GM19025 (cell line): ENCODE results near the gene SNHG17.
"Not testable (repeated sequence)": the region's sequence is repeated elsewhere in the genome, so short reads cannot be mapped to it uniquely, and the experiment has no call there.

ENCODE experiments used
- ATAC-seq: cut with Tn5 transposase; IDR thresholded peaks from one replicate; pipeline ENCODE4 v1.9.1; 2021; ENCODE audit warnings: mild to moderate bottlenecking, low read depth, moderate library complexity; ENCODE audit not compliant: unreplicated experiment

Gene SNHG17

DNA sequence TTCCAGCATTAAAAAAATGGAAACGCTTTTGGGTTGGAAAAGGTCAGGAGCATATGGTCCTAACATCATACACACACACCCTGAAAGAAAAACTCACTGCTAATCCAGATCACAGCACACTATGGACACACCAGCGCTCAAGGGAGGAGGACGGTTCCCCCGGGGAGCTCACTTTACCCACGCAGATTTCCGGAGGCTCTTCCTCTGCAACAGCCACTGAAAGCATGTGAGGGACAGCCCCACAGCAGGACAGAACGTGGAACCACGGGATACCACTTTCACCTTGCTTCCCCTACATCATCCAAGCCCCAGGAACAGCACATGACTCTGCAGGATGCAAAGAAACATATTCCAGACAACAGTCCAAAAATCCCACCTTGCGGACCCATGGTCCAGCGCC lies 13.2 kb downstream of the SNHG17 start:
- ATAC-seq, result no peak

DNA sequence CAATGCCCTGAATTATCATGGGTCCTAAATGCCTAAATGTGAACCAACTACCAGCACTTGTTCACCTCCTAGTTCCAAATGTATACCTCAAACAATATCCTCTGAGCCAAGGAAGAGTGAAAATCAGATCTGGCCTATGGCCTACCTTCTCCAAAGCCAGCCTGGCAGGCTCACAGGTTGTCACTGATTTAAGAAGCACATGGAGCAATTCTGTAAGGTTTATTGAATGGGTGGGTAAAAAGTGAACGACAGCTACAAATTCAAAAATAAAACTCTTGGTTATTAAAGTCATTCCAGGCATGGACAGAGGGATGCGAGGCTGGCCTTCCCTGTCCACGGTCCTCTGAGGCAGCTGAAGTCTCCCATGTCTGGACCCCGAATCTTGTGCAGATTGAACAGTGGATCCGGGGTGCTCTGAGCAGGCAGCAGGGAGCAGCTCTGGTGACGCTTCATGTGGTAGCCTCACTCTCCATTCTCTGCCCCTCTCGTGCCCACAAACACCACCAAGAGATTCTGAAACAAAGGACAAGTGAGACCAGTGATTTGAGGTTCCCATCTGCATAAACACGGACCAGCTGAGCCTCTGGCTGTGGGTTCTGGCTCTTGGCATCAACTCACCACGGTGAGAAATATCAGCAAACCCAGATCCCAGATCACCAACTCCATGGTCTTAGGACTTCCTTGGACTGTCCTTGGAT lies 14.6 kb downstream of the SNHG17 start:
- ATAC-seq, result no peak

DNA sequence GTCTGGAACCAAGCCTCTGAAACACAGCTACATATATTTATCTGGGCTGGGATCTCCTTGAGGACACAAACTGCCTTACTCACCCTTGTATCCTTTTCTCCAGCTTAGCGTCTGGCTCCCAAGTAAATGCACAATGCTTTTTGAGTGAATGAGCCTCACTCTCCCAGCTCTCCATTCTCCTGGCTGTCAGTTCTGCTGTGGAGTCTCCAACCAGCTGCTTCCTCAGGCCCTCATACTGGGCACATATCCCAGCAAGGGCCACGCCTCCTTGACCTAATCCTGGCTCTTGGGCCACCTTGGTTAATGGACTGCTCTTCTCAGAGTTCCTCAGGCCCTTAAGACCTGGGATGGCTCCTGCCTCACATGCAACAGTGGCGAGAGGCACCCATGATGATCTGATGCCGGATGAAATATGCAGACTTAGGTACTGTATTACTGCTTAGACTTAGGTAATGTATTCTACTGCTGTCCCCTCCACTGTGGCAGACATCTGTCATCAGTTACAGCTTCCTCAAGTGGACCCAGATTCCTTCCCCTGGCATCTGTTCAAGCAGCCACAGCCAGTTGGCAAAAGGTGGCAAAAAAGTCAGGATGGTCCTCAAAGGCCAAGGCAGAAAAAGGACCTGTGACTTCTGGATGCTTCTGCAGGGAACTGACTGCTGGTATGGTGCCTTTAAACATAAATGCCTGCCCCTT lies 16.5 kb downstream of the SNHG17 start:
- ATAC-seq, result no peak

DNA sequence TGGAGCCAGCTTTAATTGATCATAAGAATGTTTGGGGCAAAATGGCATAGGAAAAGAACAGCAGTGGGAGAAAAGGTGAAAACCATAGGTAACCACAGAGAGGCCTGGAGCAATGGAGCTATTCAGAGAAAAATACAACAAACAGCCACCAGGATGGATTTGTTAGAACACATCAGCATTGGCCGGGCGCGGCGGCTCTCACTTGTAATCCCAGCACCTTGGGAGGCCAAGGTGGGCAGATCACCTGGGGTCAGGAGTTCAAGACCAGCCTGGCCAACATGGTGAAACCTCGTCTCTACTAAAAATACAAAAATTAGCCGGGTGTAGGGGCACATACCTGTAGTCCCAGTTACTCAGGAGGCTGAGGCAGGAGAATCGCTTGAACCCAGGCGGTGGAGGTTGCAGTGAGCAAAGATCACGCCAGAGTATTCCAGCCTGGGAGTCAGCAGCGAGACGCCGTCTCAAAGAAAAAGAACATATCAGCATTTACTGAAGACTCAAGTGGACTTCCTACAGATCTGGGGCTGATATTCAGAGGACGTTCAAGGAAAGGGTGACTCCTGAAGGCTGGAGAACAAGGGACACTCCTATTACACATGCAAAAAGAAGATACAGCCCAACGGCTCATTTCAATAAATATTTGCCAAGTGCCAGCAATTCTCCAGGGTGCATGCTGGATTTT lies 20.2 kb downstream of the SNHG17 start:
- ATAC-seq, result no peak

DNA sequence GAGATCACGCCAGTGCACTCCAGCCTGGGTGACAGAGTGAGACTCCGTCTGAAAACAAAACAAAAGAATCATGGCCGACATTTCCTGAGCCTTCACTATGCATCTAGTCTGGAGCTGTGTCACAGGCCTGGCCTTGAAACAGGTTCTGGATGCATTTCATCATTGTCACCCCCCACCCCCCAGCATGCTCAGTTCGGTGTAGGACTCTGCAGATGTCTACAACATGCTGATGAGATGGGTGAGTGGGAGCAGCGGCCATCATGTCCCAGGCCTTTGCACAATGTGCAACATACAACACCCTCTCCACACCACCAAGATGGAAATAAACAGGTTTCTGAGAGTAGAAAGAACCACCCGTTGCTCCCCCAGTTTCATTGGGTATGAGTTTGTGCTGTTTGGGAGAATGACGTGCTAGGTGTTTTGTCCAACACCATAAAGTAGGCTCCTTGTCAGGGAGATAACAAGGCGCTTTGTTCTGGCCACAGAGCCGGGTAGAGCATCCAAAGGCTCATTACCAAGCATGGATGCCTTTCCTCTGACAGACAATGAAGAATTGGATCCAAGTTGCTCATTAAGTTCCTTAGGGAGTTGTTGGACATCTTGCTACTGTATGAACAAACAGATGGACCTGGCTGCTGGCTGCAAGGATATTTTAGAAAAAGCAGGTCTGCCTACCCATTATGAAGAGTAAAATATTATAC lies 22.1 kb downstream of the SNHG17 start:
- ATAC-seq, result no peak

DNA sequence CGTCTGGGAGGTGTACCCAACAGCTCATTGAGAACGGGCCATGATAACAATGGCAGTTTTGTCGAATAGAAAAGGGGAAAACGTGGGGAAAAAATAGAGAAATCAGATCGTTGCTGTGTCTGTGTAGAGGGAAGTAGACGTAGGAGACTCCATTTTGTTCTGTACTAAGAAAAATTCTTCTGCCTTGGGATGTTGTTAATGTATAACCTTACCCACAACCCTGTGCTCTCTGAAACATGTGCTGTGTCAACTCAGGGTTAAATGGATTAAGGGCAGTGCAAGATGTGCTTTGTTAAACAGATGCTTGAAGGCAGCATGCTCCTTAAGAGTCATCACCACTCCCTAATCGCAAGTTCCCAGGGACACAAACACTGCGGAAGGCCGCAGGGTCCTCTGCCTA lies 27.3 kb downstream of the SNHG17 start:
- not testable (repeated sequence) for ATAC-seq

DNA sequence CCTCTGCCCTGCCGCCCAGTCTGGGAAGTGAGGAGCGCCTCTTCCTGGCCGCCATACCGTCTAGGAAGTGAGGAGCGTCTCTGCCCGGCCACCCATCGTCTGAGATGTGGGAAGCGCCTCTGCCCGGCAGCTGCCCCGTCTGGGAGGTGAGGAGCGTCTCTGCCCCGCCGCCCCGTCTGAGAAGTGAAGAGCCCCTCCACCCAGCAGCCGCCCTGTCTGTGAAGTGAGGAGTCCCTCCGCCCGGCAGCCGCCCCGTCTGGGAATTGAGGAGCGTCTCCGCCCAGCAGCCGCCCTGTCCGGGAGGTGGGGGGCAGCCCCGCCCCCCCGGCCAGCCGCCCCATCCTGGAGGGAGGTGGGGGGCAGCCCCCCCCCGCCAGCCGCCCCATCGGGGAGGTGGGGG lies 27.8 kb downstream of the SNHG17 start:
- no peak for ATAC-seq

DNA sequence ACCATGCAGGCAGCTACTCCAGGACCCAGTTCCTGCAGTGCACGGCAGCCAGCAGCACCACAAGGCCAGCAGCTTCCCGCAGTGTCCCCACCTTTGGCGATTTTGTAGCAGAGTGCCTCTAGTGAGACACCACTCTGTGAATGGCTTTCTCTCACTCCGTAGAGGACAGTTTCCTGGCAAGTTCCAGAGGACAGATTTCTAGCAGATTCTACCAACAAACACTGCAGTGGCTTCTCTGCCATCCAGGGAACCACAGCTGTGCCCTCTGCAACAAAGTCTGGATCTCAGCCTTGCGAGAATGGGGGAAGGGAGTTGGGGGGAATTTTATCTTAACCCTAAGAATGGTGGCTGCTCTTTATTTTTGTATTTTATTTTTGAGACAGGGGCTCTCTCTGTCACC lies 28.7 kb downstream of the SNHG17 start:
- no peak for ATAC-seq

DNA sequence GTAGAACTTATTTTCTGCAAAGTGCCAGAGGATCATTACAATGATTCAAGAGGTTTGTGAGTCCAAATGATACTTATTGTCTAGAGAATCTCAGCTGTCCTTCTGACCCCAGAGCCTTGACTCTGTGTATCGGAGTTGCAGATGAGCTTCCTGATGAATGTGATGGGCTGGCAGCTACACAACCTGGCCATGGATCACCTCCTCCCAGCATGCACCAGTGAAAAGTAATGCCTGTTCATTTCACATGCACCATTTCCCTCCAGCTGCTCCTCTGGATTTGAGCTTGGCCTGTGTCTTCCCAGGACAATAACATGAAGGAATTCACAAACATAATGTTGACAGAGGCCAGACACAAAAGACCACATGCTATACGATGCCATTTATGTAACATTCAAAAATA lies 30.0 kb downstream of the SNHG17 start:
- no peak for ATAC-seq

DNA sequence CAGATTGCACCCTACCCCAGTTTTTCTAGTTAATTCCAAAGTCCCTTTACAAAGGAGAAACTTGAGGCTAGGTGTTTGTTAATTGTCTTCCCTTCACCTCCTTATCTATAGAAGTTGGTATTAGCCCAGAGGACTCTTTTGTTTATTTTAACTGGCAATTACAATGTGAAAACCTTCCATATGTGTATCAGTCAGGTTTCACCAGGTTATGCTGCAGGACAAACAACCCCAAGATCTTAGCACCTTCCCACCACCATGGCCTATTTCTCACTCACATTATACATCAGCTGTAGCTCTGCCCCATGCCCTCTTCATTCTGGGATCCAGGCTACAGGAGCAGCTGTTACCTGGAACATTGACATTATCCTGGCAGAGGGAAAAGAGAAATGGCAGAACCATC lies 31.1 kb downstream of the SNHG17 start:
- no peak for ATAC-seq

DNA sequence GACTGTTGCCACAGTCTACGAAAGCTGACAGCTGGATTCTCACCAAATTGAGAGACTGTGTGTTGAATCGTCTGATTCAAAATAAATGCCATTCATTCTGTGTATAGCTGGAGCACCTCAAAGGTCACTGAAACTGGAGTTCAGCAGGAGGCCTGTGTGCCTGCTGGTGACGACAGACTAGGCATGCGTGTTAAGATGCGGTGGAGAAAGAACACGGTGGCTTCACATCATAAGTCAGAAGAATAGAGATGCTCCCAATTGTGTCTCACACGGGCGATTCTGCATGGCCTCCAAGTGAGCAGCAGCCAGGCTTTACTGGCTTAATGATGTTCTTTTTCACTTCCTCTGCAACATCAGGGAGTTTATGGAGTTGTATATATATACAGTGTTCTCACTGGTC lies 32.3 kb downstream of the SNHG17 start:
- ATAC-seq, result no peak

DNA sequence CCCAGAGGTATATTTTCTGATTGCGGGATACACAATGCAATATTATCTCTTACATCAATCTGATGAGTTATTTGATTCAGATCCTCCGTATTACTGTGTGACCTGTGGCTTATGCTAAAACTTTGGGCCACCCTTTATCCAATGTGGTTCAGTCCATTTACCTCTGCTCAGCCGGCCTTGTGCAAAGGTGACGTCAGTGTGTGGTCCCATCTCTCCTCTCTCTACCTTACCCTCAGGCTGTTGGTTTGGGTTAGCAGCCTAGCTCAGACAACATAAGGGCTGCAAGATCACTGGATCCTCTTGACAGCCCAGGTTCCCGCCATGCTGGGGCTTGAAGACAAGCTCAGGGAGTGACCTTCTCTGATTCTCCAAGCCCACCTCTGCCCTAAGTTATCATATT lies 33.0 kb downstream of the SNHG17 start:
- ATAC-seq, result no peak

DNA sequence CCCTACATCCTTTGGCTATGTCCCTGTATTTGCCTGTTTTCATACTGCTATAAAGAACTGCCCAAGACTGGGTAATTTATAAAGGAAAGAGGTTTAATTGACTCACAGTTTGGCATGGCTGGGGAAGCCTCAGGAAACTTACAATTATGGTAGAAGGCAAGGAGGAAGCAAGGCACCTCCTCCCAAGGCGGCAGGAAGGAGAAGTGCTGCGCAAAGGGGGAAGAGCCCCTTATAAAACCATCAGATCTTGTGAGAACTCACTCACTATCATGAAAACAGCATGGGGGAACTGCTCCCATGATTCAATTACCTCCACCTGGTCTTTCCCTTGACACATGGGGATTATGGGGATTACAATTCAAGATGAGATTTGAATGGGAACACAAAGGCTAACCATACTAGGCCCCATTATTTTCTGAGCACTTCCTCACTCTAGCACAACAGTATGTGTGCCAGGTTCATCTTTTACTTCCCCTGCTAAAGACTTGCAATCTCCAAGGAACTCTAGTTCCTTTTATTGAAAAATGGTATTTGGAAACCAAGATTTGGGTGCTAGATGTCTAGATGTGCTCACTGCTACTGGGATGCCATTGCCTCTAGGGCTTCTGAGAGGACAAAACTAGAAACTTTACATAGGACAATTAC lies 39.3 kb downstream of the SNHG17 start:
- ATAC-seq, result not testable (repeated sequence)

DNA sequence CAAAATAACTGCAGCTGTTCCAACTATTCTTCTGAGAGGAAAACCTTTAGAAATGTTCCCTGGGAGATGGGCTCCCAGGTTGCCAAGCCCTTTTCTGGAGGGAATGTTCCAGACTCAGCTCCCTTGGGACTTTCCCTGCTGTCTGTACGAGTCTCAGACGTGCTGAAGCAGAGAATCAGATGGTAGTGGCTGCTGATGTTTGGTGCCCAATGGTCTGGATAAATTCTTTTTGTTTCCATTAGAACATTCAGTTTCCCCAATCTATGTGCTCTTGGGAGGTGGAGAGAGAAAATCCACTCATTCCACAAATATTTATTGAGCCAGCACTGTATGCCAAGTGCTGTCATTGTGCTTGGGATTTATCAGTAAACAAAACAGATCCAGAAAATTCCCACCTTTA lies 40.0 kb downstream of the SNHG17 start:
- no peak for ATAC-seq

DNA sequence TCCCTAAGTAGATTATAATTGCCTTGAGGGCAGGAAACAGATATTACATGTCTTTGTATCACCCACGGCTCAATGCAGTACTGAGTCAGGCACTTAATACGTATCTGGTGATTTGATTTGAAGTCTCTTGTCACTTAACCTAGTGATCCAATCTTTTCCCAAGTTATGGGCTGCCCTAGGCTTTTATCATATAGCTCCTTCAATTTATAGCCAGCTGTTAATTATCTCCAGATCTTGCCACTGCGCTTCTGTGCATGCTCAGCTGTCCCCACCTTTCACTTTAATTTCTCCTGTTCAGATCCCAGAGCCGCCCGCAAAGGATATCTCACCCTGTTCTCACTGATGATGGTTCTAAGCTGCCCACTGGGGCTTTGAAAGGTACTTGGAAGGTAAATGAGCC lies 41.9 kb downstream of the SNHG17 start:
- ATAC-seq, result no peak

DNA sequence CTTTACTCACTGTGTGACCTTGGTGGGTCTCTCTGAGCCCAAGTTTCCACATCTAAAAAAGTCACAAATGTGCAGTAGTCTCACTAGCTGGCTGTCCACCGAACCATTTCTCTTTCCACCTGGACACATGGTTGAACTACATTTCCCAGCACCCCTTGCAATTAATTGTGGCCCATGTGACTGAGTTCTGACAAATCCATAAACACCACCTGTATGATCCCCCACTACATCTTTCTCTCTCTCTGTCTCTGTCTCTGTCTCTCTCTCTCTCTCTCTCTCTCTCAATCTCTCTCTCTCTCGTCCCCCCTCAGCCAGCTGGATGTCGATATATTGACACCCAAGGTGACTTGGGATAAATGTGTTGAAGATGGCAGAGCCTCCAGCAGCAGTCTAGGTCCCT lies 42.8 kb downstream of the SNHG17 start:
- ATAC-seq, result no peak

DNA sequence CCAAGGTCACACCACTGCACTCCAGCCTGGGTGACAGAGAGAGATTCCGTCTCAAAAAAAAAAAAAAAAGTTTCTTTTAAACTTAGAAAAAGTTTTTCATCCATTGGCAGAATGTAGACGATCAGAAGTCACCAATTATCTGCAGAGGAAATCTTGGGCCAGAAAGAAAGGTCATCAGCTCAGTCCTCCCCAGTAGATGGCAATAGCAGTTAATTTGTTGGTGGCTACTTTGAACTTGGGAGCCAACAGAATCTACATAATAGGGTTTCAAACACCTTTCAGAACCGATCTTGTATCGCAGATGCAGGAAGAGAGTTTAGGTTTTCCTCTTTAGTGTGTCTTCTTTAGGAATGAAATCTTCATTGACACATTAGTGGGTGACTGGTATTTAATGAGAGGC lies 47.2 kb downstream of the SNHG17 start:
- no peak for ATAC-seq

DNA sequence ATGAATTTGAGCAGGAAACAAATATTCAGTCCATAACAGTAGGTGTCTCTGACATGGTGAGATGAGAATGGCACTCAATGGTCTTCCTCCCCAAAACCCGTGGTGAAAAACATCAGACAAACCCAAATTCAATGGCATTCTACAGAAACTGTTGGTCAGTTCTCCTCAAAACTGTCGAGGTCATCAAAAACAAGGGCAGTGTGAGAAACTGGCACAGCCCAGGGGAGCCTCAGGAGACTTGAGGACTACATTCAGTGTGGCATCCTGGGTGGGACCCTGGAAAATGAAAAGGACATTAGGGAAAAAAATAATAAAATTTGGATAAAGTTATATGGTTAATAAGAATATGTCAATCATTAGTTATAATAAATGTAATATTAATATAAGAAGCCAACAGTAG lies 48.3 kb downstream of the SNHG17 start:
- no peak for ATAC-seq

DNA sequence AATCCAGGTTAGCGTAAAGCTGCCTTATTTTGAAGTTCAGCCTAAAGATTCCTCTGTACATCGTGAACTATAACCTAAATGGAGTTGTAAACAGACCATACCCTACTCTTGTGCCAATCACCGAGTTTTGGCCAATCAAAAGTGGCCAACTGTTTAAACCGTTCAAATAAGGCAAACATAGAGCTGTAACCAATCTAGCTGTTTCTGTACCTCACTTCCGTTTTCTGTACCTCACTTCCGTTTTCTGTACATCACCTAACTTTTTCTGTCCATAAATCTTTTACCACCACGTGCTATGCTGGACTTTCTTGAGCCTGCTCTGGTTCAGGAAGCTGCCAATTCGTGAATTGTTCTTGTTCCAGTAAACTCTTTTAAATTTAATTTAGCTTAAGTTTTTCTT lies 49.1 kb downstream of the SNHG17 start:
- no peak for ATAC-seq

DNA sequence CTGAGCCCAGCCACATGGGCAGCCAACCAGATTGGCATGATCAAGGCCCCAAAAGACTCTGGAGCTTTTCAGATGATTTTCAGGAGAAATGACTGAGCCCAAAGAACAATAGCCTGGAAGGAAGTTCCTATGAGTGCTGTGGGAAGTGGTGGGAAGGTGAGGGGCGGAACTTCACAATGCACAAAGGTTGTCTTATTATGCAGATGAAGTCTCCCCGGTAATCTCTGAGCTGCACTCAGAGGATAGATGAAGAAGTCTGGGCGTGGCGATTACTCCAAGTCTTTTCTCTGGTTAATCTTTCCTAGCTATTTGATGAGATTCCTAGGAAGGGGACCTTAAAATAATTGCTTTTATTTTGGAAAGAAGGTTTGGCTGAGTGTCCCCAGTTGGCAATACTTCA lies 52.0 kb downstream of the SNHG17 start:
- no peak for ATAC-seq

DNA sequence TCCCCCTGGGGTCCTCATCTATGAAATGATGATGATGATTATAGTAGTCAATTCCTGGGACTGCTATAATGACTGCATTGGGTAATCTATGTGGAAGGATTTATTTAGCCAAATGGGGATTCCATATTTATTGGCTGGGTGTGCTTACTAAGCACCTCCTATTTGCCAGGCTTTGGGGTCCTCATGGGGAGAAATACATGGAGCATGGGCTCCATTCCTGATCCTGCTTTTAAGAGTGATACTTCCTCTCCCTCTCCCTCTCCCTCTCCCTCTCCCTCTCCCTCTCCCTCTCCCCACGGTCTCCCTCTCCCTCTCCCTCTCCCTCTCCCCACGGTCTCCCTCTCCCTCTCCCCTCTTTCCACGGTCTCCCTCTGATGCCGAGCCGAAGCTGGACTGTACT lies 57.3 kb downstream of the SNHG17 start:
- not testable (repeated sequence) for ATAC-seq
